H1 (cell line): ENCODE data around the gene CDK2. TPM values are rescaled to one million over a fixed set of nuclear protein-coding genes. Genes with fewer than 3 reads are reported as not detected.

Experiments
- RFX5 ChIP-seq: IDR thresholded peaks from 2 replicates; pipeline ENCODE4 v1.6.1; 2011; ENCODE audit warnings: low read depth, low read length, improper control_type of control experiment, borderline replicate concordance
- RNF2 ChIP-seq: fragments of 200-900, 300-1000 bp; sonication (generic); IDR thresholded peaks from 2 replicates; pipeline ENCODE4 v1.7.1; 2016; ENCODE audit warnings: borderline replicate concordance, low read depth, mild to moderate bottlenecking, antibody characterized with exemption, low read length; ENCODE audit not compliant: poor library complexity, severe bottlenecking; ENCODE audit errors: missing control alignments
- SAP30 ChIP-seq: fragments of 300-600 bp; sonication (generic); IDR thresholded peaks from 2 replicates; pipeline ENCODE4 v1.7.1; 2012; ENCODE audit warnings: low read length, moderate library complexity, mild to moderate bottlenecking, inconsistent platforms; ENCODE audit not compliant: insufficient read depth, insufficient replicate concordance
- SIN3A ChIP-seq, 2 experiments: IDR thresholded peaks in 1 of 2; conservative IDR thresholded peaks in 1 of 2; 2 replicates each; pipeline ENCODE4 v1.6.1; 2011 to 2012; ENCODE audit warnings: low read length in 2 of 2, improper control_type of control experiment in 1 of 2, low read depth in 1 of 2, mild to moderate bottlenecking in 1 of 2
- SP2 ChIP-seq: IDR thresholded peaks from 2 replicates; pipeline ENCODE4 v1.6.1; 2012; ENCODE audit warnings: mild to moderate bottlenecking, low read length, inconsistent platforms
- TCF12 ChIP-seq: IDR thresholded peaks from 2 replicates; pipeline ENCODE4 v1.6.1; 2011; ENCODE audit warnings: low read depth, mild to moderate bottlenecking, low read length
- polyA plus RNA-seq, 7 experiments: library from polyadenylated mRNA; depleted of rRNA in 3 of 7; stranded (reverse) in 5 of 7; unstranded in 2 of 7; fragments of >200 nt in 5 of 7; fragments of 200-250 nt in 2 of 7; gene quantifications; 1 replicate in 5 of 7; 2 replicates in 1 of 7; 4 replicates in 1 of 7; pipeline versions ENCODE4 v1.2.1 to v1.2.3, GENCODE V29; 2011 to 2013; ENCODE audit warnings: missing spikeins in 2 of 7, mixed read lengths in 2 of 7
- total RNA-seq: library from RNA; stranded (reverse); fragmentation: NEBNext Ultra II Directional; extraction: Animal tissue kit (Norgen Biotek cat#: 25700); gene quantifications from 2 replicates; pipeline ENCODE4 v1.2.1, GENCODE V29; 2021
- TF ChIP-seq, protein P1 (sequence below): IDR thresholded peaks from 2 replicates; pipeline ENCODE4 v1.6.1; 2012; ENCODE audit warnings: inconsistent platforms
- TF ChIP-seq, protein P2 (sequence below): IDR thresholded peaks from 2 replicates; pipeline ENCODE4 v1.6.1; 2012; ENCODE audit warnings: inconsistent platforms

Gene CDK2
- total and polyA plus RNA-seq, 2 of the 8 experiments (the other 6 are each of a cell fraction or from before 2014, with no cell fraction given): 39.4 to 42.5 TPM

DNA sequence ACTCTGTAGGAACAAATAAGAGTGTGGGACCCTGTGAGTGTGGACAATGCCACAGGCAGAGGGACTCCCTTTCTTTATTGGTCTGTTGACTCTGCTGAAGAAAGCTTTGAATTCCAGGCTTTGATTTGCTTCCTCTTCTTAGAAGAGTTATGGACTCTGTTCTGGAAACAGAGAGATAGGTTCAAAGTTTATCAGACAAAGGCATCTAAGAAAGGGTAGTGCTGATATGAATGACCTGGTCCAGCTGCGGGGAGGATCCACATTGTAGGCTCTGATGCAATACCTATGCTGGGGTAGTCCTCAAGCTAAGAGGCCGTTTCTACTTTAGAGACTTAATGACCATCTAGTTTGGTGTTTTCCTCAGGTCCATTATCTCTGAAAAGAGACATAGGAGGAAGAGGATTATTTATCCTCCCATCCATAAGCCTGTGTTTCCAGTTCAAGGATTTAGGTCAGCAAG is 43.5 kb downstream of the CDK2 start (continued):
- TF ChIP-seq, protein P1, sequence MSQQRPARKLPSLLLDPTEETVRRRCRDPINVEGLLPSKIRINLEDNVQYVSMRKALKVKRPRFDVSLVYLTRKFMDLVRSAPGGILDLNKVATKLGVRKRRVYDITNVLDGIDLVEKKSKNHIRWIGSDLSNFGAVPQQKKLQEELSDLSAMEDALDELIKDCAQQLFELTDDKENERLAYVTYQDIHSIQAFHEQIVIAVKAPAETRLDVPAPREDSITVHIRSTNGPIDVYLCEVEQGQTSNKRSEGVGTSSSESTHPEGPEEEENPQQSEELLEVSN: no peak
- TF ChIP-seq TCF12 (no peak), RNF2 (no peak), SP2 (no peak), SAP30 (no peak), SIN3A (conservative IDR thresholded peaks at IDR 0.05 in 1 of 2, IDR thresholded peaks at IDR 0.05 in 1 of 2; ENCODE audit: low read depth in 1 of 2, low read length in 2 of 2) (no peak), RFX5 (no peak)
- TF ChIP-seq, protein P2, sequence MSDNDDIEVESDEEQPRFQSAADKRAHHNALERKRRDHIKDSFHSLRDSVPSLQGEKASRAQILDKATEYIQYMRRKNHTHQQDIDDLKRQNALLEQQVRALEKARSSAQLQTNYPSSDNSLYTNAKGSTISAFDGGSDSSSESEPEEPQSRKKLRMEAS: no peak
